ENCODE measurements around the gene PCNX2. TPM values are rescaled to one million over a fixed set of nuclear protein-coding genes. Genes with fewer than 3 reads are reported as not detected.
"Not testable (repeated sequence)": the region's sequence is repeated elsewhere in the genome, so short reads cannot be mapped to it uniquely, and the experiment has no call there.

The PCNX2 gene
- polyA plus RNA-seq, 4 donors: 11.6 to 18.9 (median 16.2) TPM

DNA sequence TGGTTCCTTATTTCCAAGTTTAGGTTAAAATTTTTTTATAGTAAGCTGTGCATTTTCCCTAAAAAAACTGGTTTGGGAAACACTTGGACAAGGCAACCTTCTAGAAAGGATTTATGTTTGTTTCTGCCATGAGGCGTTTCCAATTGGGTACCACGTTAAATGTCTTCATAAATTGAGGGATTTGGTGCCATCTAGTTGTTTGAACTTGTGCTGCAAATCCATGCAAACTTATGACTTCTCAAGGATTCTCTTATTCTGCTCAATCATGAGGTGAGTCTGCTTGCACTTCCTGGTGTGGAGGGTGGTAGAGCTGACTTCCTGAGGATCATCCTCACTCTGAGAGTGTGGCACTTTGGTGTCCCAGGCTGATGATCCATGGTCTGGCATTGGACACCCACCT, 123.3 kb downstream of the PCNX2 start:
- DNase-seq (ENCODE audit: low read depth in 4 of 4, low spot score in 3 of 4): no peak

DNA sequence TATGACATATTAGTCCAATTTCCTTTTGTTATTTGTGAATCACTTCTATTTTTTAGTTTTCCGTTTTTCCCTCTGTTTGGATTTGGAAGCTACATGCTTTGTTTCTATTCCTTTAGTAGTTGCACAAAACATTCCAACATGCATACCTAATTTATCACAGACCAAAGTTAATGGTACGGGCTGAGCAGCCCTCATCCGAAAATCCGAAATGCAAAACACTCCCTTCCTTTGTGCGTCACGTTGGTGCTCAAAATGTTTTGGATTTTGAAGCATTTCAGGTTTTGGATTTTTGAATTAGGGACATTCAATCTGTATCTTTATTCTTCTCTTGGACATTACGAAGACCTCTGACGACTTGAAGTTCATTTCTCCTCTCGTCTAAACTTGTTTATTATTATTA, 124.8 kb downstream of the PCNX2 start:
- DNase-seq (ENCODE audit: low read depth in 4 of 4, low spot score in 3 of 4): no peak

- no peak for DNase-seq (ENCODE audit: low read depth in 4 of 4, low spot score in 3 of 4)
These were observed 127.1 kb downstream of the PCNX2 start for GRCh38 chr1:233168384-233168783.

- no peak for DNase-seq (ENCODE audit: low read depth in 4 of 4, low spot score in 3 of 4)
These were observed 128.6 kb downstream of the PCNX2 start for GRCh38 chr1:233166896-233167295.

DNA sequence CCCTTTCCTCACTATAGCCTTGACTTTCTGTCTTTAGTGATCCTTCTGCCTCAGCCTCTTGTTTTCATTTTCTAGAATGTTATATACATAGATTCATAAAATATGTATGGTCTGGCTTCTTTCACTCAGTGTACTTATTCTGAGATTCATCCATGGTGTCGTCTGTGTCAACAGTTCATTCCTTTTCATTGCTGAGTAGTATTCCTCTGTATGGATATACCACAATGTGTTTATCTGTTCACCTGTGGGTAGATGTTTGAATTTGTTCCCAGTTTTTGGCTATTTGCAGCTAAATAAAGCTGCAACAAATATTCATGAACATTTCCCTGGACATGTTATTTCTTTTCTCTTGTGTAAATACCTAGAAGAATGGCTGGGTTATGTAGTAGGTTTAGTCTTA, 131.8 kb downstream of the PCNX2 start:
- DNase-seq (ENCODE audit: low read depth in 4 of 4, low spot score in 3 of 4): no peak

DNA sequence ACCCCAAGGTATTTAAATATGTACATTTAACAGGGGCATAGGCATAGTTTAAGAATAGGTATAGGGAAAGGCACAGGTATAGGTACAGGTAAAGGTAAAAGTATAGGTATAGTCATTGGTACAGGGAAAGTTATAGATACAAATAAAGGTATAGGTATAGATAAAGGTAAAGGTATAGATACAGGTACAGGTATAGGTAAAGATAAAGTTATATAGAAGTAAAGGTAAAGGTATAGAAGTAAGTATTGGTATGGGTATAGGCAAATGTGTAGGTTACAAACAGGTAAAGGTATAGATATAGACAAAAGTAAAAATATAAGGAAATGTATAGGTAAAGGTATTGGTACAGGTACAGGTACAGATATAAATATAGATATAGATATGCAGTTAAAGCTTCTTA, 137.2 kb downstream of the PCNX2 start:
- no peak for DNase-seq (ENCODE audit: low read depth in 4 of 4, low spot score in 3 of 4)

DNA sequence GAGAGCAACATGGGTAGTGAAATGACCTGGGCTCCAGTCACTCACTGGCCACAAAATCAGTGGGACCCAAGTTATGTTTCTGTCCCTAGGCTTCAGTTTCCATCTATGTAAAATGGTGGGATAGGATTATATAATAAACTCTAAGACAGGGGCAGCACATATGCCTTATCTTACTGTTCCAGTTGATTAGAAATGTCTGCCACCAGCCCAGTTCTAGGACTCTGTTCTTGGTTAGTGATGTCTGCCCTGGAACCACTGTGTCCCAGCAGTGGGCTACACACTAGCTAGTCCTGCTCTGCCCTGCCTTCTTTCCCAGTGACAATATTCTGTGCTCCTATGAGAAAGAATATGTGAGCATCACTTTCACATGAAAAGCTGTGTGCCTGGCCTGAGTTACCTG, 138.3 kb downstream of the PCNX2 start:
- no peak for DNase-seq (ENCODE audit: low read depth in 4 of 4, low spot score in 3 of 4)

DNA sequence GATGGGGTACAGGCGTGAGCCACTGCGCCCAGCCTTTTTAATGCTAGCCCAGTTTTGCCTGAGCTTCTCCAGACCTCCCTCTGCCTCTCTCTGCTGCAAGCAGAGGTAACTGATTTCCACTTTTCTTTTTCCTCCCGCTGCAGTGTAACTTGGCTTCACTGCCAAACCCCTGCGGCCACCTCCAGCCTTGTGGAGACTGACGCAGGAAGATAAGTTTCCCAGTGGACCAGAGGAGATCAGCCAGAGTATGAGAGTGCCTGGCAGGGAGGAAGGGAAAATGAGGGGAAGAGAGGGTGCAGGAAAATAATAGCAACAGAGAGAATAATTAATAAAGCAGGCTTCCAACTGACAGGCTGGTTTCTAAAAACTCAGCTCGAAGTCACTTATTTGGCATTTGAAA, 143.7 kb downstream of the PCNX2 start:
- no peak for DNase-seq (ENCODE audit: low read depth in 4 of 4, low spot score in 3 of 4)

- no peak for DNase-seq (ENCODE audit: low read depth in 4 of 4, low spot score in 3 of 4)
These were observed 151.1 kb downstream of the PCNX2 start for GRCh38 chr1:233144434-233144833.

DNA sequence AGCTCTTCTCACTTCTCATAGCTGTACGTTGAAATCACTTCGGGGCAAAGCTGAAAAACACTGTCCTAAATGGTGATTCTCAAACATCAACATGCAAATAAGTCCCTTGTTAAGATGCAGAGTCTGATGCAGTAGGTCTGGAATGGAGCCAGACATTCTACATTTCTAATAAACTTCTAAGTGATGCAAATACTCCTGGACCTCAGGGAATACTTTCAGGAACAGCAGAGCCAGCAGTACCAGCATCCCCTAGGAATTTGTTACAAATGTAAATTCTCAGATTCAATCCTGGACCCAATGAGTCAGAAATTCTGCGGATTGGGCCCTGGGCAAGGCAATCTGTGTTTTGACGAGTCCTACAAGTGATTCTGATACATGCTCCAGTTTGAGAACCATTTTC, 152.3 kb downstream of the PCNX2 start:
- DNase-seq (ENCODE audit: low read depth in 4 of 4, low spot score in 3 of 4): no peak

DNA sequence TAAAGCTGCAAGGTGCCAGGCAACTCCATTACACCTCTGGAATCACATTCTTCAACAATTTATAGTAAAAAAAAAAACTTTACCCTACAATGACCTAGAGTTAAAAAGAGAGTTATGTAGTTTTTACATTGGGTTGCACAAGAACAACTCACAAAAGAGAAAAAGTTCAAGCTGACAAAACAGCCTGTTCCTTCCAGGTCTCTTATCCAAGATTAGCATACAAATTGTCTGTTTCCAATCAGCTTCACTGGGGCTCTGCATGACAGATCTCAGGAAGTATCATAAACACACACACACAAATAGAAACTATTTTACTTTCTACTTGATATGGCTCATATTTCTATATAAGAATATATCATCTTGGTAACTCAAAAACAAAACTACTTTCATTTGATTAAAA, 154.6 kb downstream of the PCNX2 start:
- DNase-seq (ENCODE audit: low read depth in 4 of 4, low spot score in 3 of 4): no peak

GRCh38 chr1:233140499-233140898, 155.0 kb downstream of the PCNX2 start:
- no peak for DNase-seq (ENCODE audit: low read depth in 4 of 4, low spot score in 3 of 4)

- no peak for DNase-seq (ENCODE audit: low read depth in 4 of 4, low spot score in 3 of 4)
These were observed 156.5 kb downstream of the PCNX2 start for GRCh38 chr1:233138788-233139585.

GRCh38 chr1:233135833-233136232, 159.7 kb downstream of the PCNX2 start:
- DNase-seq (ENCODE audit: low read depth in 4 of 4, low spot score in 3 of 4): no peak

DNA sequence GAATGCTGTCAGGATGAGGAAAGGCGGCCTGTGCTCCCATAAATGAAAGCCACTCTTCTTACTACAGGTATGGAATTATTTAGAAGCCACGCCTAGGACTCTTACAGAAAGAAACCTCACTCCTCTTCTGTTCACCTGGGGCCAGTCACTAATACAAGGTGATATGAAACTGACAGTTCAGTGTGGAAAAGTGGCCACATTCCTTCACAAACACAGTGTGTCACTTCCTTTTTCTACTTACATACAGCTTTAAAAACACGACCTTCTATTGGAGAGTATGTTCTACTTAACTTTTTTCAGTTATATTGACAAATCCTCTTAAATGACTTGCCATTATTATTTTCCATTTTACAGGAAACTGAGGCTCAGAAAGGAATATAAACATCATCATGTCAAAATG, 163.1 kb downstream of the PCNX2 start:
- DNase-seq (ENCODE audit: low read depth in 4 of 4, low spot score in 3 of 4): no peak

- DNase-seq (ENCODE audit: low read depth in 4 of 4, low spot score in 3 of 4): not testable (repeated sequence)
These were observed 166.5 kb downstream of the PCNX2 start for GRCh38 chr1:233129031-233129430.

GRCh38 chr1:233127157-233127556, 168.4 kb downstream of the PCNX2 start:
- DNase-seq (ENCODE audit: low read depth in 4 of 4, low spot score in 3 of 4): no peak

DNA sequence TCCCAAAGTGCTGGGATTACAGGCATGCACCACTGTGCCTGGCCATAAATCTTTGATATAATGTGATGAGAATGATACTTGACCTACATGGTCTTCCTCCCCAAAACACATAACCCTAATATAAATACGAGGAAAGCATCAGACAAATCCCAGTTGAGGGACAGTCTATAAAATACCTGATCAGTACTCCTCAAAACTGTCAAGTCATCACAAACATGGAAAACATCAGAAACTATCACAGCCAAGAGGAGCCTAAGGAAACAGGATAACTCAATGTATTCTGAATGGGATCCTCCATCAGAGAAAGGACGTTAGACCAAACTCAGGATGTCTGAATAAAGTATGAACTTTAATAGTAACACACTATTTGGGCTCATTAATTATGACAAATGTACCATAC, 172.7 kb downstream of the PCNX2 start:
- DNase-seq (ENCODE audit: low read depth in 4 of 4, low spot score in 3 of 4): no peak

DNA sequence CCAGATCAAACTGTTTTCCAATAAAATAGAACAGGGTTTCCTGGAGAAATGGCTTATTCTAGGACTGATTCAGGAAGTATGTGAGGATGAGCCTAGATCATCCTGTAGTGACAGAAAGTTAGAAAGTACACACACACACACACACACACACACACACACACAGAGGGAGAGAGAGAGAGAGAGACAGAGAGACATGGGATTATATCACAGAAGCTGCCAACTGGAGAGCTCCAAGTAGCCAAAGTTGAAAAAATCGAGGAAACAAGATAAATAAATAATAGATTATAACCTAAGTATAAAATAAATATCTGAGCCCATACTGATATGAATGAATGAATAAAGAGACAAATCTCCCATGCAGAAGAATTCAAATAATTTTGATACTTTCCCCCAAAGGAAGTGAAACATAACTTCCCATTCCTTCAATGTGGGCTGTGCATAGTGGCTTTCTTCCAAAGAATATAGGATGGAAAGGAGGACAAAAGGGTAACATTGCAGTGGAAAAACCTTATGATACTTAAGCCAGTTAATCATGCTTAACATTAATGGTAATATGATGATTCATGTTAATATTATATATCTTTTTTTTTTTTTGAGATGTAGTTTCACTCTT, 173.5 kb downstream of the PCNX2 start:
- DNase-seq (ENCODE audit: low read depth in 4 of 4, low spot score in 3 of 4): no peak

DNA sequence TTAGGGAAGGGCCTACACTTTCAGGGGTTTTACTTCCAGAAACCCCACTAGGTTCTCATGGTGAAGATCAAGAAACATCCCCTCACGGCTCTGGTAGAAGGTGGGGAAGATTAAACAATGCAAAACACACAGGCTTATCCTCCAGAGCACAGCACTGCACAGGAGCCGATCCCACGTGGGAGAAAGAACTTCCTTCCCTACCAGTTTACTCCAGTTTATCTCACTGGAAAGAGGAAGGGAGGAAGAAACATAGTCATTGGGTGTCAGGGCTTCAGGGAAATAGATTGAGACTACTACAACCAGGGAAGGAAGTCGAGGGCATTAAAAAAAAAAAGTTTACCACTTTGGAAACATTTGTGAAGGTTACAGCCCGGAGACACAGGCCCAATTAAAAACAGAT, 180.7 kb downstream of the PCNX2 start:
- no peak for DNase-seq (ENCODE audit: low read depth in 4 of 4, low spot score in 3 of 4)

GRCh38 chr1:233114159-233114558, 181.4 kb downstream of the PCNX2 start:
- DNase-seq (ENCODE audit: low read depth in 4 of 4, low spot score in 3 of 4): no peak

All from left renal pelvis (tissue), 4 donors.